ENCODE measurements around the gene LRRC4B.
A peak's percentile ranks its signal among the peaks of the same experiment; 100 is the strongest.
"Not testable (repeated sequence)": the region's sequence is repeated elsewhere in the genome, so short reads cannot be mapped to it uniquely, and the experiment has no call there.

The LRRC4B gene

GRCh38 chr19:50551034-50551714, 17.1 kb downstream of the LRRC4B start:
- DNase-seq, result no peak

GRCh38 chr19:50550594-50550966, 17.7 kb downstream of the LRRC4B start:
- no peak for DNase-seq

DNA sequence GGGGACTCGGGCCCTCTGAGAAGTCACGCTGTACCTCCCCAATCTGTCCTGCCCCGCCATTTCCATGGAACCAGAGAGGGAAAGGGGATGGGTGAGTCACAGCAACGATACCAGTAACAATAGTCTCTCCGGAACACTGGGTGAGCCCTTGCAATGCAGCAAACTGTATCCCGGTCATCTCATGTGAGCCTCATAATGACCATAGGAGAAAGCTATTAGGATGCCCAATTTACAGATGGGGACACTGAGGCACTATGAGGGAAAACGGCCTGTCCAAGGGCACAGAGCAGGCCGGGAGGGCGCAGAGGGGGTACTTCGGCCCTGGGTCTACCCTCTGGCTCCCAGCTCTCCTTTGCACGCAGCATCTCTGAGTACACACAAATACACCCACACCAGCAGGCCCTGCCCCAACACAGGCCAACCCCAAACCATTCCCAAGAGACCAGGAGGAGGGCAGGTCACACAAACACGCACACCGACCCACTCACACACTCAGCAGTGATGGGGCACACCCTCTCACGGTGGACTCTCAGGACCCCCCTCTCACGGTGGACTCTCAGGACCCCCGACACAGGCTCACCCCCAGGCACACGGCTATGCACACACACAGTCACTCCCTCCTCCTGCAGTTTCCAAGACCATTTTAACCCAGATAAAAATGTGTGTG, 18.2 kb downstream of the LRRC4B start:
- no peak for DNase-seq

DNA sequence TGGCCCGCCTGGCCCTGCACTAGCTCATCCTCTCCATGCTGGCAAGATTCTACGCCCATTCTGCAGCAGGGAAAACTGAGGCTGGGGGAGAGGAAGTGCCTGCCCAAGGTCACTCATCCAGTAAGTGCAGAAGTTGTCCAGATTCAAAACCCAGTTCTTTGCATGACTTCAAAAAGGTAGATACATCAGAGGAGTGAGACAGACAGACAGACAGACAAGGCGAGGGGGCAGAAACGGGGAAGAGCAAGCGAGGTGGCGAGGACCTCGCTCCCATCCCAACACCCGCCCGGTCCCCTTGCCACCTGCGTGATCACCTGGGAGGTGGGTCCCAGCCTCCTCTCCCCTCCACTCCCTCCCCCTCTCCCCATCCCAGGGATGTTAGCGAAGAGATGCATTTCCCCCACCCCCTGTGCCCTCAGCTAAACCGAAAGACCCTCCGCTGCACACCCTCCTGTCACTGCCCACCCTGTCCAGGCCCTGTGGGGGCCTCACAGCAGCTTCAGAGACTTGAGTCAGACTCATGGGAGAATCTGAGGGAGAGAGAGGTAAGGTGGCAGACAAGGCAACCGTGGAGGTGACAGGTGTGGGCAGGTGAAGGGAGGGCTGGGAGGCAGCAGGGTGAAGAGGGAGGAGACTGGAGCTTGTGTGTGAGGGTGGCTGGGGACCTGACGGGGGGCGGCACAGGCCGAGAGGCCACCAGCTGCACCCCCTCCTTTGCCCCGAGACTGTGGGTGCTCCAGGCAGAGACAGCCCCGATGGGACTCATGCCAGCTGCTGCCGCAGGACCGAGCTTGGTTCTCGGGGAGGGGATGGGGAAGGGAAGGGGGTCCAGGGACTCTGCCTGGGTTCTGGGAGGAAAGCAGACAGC, 18.9 kb downstream of the LRRC4B start:
- DNase-seq, result no peak

DNA sequence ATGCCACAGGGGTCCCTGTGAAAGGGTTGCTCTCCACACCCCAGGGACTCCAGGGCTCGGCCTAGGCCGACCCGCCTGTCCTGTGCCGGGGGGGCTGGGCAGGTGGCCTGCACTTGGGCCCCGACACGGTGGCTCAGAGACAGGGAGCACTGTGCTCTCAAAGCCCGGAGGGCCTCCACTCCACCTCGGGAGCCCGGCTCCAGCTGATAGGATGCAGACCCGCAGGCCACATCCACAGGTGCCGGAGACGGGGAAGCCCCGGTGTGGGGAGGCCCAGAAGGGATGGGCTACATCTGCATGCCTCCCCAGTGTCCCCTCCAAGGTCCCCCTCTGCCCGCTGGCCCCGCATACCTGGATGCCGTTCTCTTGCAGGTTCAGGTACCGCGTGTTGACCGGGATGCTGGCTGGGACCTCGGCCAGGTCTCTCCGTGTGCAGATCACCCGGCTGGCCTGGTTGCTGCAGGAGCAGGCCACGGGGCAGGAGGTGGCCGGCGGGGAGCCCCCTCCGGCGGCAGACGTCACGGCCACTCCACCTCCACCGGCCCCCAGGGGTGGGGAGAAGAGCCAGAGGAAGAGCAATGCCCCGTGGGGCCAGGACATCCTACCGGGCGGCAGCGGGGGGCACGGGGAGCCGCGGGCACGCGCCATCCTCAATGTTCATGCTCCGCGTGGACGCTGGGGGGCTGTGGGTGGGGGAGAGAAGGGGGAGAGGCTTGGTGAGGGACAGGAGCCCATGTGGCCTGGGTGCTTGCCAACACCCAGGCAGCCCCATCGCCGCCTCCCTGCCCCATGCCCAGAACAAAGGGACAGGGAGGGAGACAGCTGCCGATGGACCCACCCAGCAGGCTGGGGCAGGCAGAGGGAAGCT, 19.8 kb downstream of the LRRC4B start:
- DNase-seq, result no peak

DNA sequence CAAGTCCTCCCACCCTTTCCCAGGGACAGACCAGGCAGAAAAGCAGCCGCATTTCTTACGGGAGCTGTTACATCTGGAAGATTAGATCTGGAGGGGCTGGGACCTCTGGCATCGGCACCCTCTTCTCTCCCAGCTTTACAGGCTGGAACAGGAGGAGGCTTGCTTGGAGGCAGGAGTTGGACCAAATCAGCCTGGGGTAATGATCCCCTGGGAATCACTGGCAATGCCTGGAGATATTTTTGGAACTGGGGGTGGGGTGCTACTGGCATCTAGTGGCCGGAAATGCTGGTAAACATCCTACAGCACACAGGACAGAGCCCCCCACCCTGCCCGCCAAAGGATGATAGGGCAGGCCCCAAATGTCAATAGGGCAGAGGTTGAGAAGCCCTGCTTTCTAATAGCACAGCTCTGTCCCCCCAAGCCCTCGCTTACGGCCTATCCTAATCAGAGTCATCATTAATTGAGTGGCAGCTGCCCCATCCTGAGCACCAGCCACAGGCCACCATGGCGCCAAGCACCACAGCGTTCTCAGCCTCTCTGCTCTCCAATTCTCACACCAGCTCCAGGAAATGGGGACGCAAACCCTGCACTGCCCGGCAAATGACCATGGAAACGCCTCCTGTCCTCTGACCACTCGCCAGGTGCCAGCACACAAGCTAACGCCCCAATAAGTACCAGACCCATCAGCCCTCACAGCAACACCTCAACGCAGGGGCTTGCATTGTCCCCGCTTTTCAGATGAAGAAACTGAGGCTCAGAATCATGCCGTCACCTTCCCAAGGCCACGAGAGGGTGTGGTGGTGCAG, 20.6 kb downstream of the LRRC4B start:
- DNase-seq, result no peak

- no peak for DNase-seq
Observed at GRCh38 chr19:50546527-50547221, 21.6 kb downstream of the LRRC4B start.

DNA sequence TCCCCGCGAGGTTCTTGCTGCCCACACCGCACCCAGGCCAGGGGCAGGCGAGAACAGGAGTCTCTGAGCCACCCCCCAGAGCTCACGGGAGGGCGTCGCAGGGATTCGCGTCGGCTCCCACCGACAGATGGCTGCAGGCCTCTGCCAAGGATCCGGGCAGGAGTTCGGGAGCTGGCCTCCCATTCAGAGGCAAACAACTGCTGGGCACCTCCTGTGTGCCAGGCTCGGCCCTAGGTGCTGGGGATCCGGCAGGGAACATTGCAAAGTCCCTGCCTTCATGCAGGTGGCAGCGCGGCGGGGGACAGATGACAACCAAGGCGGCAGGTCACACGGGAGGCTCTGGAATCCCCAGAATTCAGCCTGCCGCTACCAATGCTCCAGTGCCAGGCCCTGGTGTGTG, 25.3 kb downstream of the LRRC4B start:
- DNase-seq, result no peak

GRCh38 chr19:50537769-50538230, 30.4 kb downstream of the LRRC4B start:
- peak; percentile 92 for DNase-seq

GRCh38 chr19:50537306-50537685, 30.9 kb downstream of the LRRC4B start:
- DNase-seq, result no peak

GRCh38 chr19:50536662-50537305, 31.5 kb downstream of the LRRC4B start:
- DNase-seq, result no peak

DNA sequence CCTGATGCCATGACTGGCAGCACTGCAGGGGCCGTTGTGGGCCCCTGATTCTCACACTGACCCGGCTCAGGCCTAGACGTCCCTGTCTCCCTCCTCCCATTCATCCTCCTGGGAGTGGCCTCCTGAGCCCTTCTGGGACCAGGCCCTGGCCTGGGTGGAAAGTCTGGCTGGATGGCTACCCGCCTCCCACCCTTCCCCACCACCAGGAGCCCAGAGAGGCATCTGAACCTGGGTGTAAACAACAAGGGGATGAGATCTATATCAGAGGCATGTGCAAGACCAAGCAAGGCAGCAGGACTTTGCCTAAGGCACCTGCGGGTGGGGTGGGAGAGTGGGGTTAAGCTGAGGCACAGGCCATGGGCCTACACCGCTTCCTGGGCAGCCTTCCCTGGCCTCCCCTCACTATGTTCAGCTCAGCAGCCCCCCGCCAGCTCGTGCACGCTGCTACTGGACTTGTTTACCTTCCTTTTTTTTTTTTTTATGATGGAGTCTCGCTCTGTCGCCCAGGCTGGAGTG, 32.5 kb downstream of the LRRC4B start:
- DNase-seq, result no peak

DNA sequence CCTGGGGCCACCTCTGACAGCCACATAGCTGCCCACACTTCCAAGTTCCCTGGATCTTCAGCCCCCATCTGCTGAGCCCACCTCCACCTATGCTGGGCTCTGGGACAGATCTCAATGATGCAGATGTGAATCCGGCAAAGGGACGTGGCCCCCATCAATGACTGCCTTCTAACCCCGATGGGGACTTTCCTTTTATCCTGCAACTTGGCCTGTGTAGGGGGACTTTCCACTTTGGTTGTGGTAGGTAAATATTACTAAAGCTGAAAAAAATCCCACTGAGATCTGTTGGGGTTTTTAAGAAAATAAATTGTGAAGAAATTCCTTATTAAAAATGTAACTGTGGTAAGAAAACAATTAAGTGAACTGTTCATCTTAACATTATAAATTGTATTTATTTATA, 33.8 kb downstream of the LRRC4B start:
- no peak for DNase-seq

- DNase-seq, result no peak
Observed at GRCh38 chr19:50532952-50533351, 35.3 kb downstream of the LRRC4B start.

GRCh38 chr19:50531171-50531612, 37.0 kb downstream of the LRRC4B start:
- DNase-seq, result no peak

DNA sequence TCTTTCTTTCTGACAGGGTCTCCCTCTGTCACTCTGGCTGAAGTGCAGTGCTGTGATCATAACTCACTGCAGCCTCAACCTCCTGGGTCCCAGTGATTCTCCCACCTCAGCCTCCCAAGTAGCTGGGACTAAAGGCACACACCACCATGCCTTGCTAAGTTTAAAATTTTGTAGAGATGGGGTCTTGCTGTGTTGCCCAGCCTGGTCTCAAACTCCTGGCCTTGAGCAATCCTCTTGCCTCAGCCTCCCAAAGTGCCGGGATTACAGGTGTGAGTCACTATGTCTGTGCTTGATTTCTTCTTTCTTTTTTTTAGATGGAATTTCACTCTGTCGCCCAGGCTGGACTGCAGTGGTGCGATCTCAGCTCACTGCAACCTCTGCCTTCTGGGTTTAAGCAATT, 40.2 kb downstream of the LRRC4B start:
- not testable (repeated sequence) for DNase-seq

DNA sequence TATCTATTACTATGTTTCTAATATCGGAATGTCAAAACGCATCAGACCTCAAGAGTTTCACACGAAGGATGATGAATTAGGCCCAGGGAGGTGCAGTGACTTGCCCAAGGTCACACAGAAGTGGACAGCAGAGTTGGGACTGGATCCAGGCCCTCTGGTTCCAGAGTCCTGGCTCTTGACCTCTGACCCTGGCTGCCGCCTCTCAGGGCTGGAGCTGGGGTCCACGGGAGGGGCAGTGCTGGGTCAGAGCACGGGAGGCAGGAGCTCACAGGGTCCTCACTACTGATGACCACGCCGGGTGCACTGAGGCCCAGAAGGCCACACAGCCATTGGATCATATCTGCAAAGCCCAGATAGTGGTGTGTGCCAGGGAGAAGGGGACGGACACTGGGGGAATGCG, 45.4 kb downstream of the LRRC4B start:
- DNase-seq, result no peak

GRCh38 chr19:50520822-50521465, 47.3 kb downstream of the LRRC4B start:
- DNase-seq, result no peak

GRCh38 chr19:50519006-50519575, 49.1 kb downstream of the LRRC4B start:
- no peak for DNase-seq
